PC-3 (cell line): ENCODE measurements around the gene UGT1A3. TPM values are rescaled to one million over a fixed set of nuclear protein-coding genes. Genes with fewer than 3 reads are reported as not detected.

Experiments
- ATAC-seq: fragments of 200-7000 bp; cut with Tn5 transposase; 2 replicates; pipeline ENCODE4 v1.9.1; 2020; ENCODE audit warnings: mild to moderate bottlenecking, moderate library complexity
- BruUV-seq: library from RNA; stranded (reverse); fragments of 400-500 nt; replicated peaks from 2 replicates; lab custom pipeline; 2021; lab: Mats Ljungman, UMichigan
- CTCF ChIA-PET: fragments of 300-600 bp; sonication (Branson Sonifier 250); formaldehyde crosslinking; loops from one replicate; lab custom pipeline; 2022; ENCODE audit warnings: antibody characterized with exemption; lab: Charles Lee
- POLR2A ChIA-PET: fragments of 300-600 bp; sonication (Branson Sonifier 250); formaldehyde crosslinking; loops from one replicate; lab custom pipeline; 2022; ENCODE audit warnings: antibody characterized with exemption; ENCODE audit not compliant: unreplicated experiment; lab: Charles Lee
- DNase-seq: peaks from one replicate; pipeline ENCODE4 v3.0.0-alpha.2; 2015
- H2AFZ ChIP-seq: fragments of 300-600 bp; sonication (generic); 2 replicates; pipeline ENCODE4 v1.6.0; 2016; ENCODE audit warnings: antibody characterized with exemption, low read length
- H3F3A ChIP-seq: fragments of 300-600 bp; sonication (generic); one replicate; pipeline ENCODE4 v1.6.0; 2017; ENCODE audit warnings: antibody characterized with exemption, low read length, control low read depth, mild to moderate bottlenecking; ENCODE audit not compliant: unreplicated experiment
- H3K27ac ChIP-seq: fragments of 300-600 bp; sonication (generic); 2 replicates; pipeline ENCODE4 v1.5.1; 2016; ENCODE audit warnings: mild to moderate bottlenecking, low read length
- H3K27me3 ChIP-seq: fragments of 300-600 bp; sonication (generic); 2 replicates; pipeline ENCODE4 v1.6.1; 2016; ENCODE audit warnings: low read length, mixed read lengths
- H3K36me3 ChIP-seq: fragments of 300-600 bp; sonication (generic); 2 replicates; pipeline ENCODE4 v1.6.1; 2016; ENCODE audit warnings: low read depth, mixed run types, low read length, mixed read lengths
- H3K4me1 ChIP-seq: fragments of 300-600 bp; sonication (generic); 2 replicates; pipeline ENCODE4 v1.5.1; 2016; ENCODE audit warnings: low read length; ENCODE audit not compliant: insufficient read depth
- H3K4me2 ChIP-seq: fragments of 300-600 bp; sonication (generic); 2 replicates; pipeline ENCODE4 v1.6.0; 2016; ENCODE audit warnings: low read length
- H3K4me3 ChIP-seq: fragments of 300-600 bp; sonication (generic); 2 replicates; pipeline ENCODE4 v1.5.1; 2016; ENCODE audit warnings: mild to moderate bottlenecking, low read length, mixed read lengths
- H3K79me2 ChIP-seq: fragments of 300-600 bp; sonication (generic); 2 replicates; pipeline ENCODE4 v1.6.1; 2017; ENCODE audit warnings: low read length, mixed read lengths
- H3K9ac ChIP-seq: fragments of 300-600 bp; sonication (generic); 2 replicates; pipeline ENCODE4 v1.6.0; 2016; ENCODE audit warnings: mild to moderate bottlenecking, low read length
- H3K9me2 ChIP-seq: fragments of 300-600 bp; sonication (generic); replicated peaks from 2 replicates; pipeline ENCODE4 v1.6.1; 2016; ENCODE audit warnings: mixed run types, low read length, mixed read lengths
- H3K9me3 ChIP-seq: fragments of 300-600 bp; sonication (generic); 2 replicates; pipeline ENCODE4 v1.6.1; 2016; ENCODE audit warnings: low read length, mixed read lengths
- H4K20me1 ChIP-seq: fragments of 300-600 bp; sonication (generic); 2 replicates; pipeline ENCODE4 v1.6.1; 2016; ENCODE audit warnings: low read length, mixed read lengths
- EZH2 ChIP-seq: fragments of 300-600 bp; sonication (generic); IDR thresholded peaks from one replicate; pipeline ENCODE4 v1.6.1; 2017; ENCODE audit warnings: antibody characterized with exemption, mild to moderate bottlenecking, low read length; ENCODE audit not compliant: unreplicated experiment
- EZH2phosphoT487 ChIP-seq: fragments of 300-600 bp; sonication (generic); IDR thresholded peaks from 2 replicates; pipeline ENCODE4 v1.6.1; 2018; ENCODE audit warnings: mild to moderate bottlenecking, antibody characterized with exemption, low read length, borderline replicate concordance
- intact Hi-C: fragments of 100-400 bp; cut with micrococcal nuclease; formaldehyde crosslinking; loops from 2 replicates; pipeline ENCODE4 v1.9.0; 2023
- total RNA-seq: library from RNA; depleted of rRNA; stranded (reverse); fragments of >200 nt; gene quantifications from 2 replicates; pipeline ENCODE4 v1.2.3, GENCODE V29; 2014
- TF ChIP-seq, protein P1 (sequence below): fragments of 300-600 bp; sonication (generic); conservative IDR thresholded peaks from 2 replicates; pipeline ENCODE4 v1.5.1; 2017; ENCODE audit warnings: antibody characterized with exemption, low read depth, mild to moderate bottlenecking, low read length

UGT1A3 gene
- total RNA-seq, 1 experiment from 2014 or later = not detected

DNA sequence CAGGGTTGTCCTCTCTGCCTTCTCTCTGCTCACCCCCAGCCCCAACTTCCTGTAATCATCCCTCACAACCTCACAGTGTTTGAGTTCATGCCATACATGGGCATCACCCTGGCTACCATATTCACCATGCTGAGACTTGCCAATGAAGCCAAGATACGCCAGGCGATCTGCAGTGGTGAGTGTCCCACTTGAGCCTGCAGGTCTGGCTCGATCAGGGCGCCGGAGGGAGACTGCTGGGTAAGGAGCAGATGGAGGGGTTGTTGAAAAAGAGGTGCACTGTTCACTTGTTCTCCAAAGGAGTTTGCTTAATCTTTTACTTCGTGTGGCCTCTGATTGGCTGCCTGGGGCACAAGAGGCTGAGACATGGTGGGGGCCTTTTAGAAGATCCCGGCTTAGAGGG lies 63.9 kb downstream of the UGT1A3 start:
- Histone ChIP-seq H3F3A (no peaks in the 10 kb centered on the region), H2AFZ (no peak overlapping the region), H3K27me3 (no peaks in the 10 kb centered on the region), H3K36me3 (no peaks in the 10 kb centered on the region), H3K9ac (no peak overlapping the region), H3K9me3 (no peaks in the 10 kb centered on the region), H3K4me3 (no peak overlapping the region), H3K4me2 (no peak overlapping the region), H3K79me2 (no peaks in the 10 kb centered on the region), H3K9me2 (no peaks in the 10 kb centered on the region), H3K4me1 (no peaks in the 10 kb centered on the region), H3K27ac (no peak overlapping the region), H4K20me1 (no peaks in the 10 kb centered on the region)
- no TSS peak for BruUV-seq
- ChIA-PET CTCF (no interaction called here), POLR2A (no interaction called here)
- ATAC-seq (no peak), DNase-seq (no peak)
- no peak for TF ChIP-seq EZH2
- TF ChIP-seq, protein P1, sequence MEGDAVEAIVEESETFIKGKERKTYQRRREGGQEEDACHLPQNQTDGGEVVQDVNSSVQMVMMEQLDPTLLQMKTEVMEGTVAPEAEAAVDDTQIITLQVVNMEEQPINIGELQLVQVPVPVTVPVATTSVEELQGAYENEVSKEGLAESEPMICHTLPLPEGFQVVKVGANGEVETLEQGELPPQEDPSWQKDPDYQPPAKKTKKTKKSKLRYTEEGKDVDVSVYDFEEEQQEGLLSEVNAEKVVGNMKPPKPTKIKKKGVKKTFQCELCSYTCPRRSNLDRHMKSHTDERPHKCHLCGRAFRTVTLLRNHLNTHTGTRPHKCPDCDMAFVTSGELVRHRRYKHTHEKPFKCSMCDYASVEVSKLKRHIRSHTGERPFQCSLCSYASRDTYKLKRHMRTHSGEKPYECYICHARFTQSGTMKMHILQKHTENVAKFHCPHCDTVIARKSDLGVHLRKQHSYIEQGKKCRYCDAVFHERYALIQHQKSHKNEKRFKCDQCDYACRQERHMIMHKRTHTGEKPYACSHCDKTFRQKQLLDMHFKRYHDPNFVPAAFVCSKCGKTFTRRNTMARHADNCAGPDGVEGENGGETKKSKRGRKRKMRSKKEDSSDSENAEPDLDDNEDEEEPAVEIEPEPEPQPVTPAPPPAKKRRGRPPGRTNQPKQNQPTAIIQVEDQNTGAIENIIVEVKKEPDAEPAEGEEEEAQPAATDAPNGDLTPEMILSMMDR = no peak
- TF ChIP-seq EZH2phosphoT487 = no peak
- intact Hi-C loops = no loop called here

DNA sequence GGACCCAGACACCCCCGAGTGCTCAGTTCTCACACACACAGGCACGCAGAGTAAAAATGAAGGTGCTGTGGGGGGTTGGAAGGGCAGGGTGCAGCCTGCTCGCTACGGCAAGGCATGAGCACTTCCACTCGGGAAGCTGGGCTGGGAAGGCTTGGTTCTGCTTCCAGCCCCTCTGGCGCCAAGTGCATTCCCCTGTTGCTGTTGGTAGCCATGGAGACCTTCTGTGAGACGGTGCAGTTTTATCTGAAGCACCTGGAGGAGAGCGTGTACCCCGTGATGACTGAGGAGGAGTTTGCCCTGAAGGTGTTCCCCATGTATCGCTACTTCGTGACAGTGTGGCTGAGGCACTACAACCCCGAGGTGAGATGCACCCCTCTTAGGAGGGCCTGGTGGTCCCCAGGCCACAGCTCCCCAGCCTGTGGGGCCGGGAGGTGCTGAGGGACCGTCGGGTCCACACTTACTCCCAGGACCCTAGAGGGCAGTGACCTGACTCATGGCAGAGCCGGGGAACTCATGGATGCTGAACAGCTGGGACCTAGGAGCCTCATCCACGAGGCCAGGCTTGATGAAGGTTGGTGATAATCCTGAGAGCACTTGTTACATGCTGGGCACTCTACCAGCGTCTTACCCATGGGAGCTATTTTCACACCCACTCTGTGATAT lies 64.8 kb downstream of the UGT1A3 start:
- Histone ChIP-seq H3K9me3 (no peaks in the 10 kb centered on the region), H3K9ac (no peak overlapping the region), H3K4me3 (no peak overlapping the region), H3K9me2 (no peaks in the 10 kb centered on the region), H3K27ac (no peak overlapping the region), H2AFZ (no peak overlapping the region), H3F3A (no peaks in the 10 kb centered on the region), H3K79me2 (no peaks in the 10 kb centered on the region), H3K4me2 (no peak overlapping the region), H4K20me1 (no peaks in the 10 kb centered on the region), H3K4me1 (no peaks in the 10 kb centered on the region), H3K36me3 (no peaks in the 10 kb centered on the region), H3K27me3 (no peaks in the 10 kb centered on the region)
- no peak for ATAC-seq
- ChIA-PET CTCF (no interaction called here), POLR2A (no interaction called here)
- BruUV-seq = no TSS peak
- TF ChIP-seq EZH2phosphoT487 (no peak), EZH2 (no peak)
- TF ChIP-seq, protein P1 = no peak
- intact Hi-C loops = no loop called here
- no peak for DNase-seq

DNA sequence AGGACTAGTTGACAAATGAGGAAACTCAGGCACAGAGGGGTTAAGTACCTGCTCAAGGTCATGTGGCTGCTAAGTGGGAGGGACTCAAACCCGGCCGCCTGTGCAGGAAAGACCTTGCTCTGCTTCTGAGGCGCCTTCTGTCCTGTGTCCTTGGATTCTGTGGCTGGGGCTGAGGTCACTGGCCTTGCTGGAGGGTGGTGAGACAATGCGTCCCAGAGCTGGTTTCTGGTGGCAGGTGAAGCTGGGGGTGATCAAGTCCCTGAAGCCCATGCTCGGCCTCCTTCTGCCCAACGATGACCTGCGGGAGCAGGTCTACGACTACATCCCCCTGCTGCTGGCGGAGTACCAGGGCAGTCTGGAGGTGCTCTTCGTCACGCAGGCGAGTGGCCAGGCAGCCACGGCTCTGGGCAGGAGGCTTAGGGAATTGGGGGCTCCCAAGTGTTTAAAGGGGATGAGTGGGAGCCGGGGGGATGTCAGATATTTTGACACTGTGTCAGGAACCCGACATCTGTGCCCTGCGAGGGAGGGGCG lies 65.4 kb downstream of the UGT1A3 start:
- H3K27ac ChIP-seq = no peak overlapping the region
- no peak overlapping the region for H2AFZ ChIP-seq
- H3K4me1 ChIP-seq = no peaks in the 10 kb centered on the region
- H3K79me2 ChIP-seq = no peaks in the 10 kb centered on the region
- no peak overlapping the region for H3K4me2 ChIP-seq
- no peaks in the 10 kb centered on the region for H4K20me1 ChIP-seq
- no peaks in the 10 kb centered on the region for H3F3A ChIP-seq
- no peaks in the 10 kb centered on the region for H3K27me3 ChIP-seq
- ATAC-seq = no peak
- intact Hi-C loops = no loop called here
- no peak overlapping the region for H3K4me3 ChIP-seq
- POLR2A ChIA-PET = no interaction called here
- no TSS peak for BruUV-seq
- CTCF ChIA-PET = no interaction called here
- no peak for TF ChIP-seq EZH2
- TF ChIP-seq, protein P1 = no peak
- no peak for TF ChIP-seq EZH2phosphoT487
- no peaks in the 10 kb centered on the region for H3K9me3 ChIP-seq
- H3K36me3 ChIP-seq = no peaks in the 10 kb centered on the region
- no peak overlapping the region for H3K9ac ChIP-seq
- DNase-seq = no peak
- no peaks in the 10 kb centered on the region for H3K9me2 ChIP-seq
